SHP77 (cell line): ENCODE results near the gene MAN2A1.

Experiments used
- DNase-seq, 2 experiments: peaks; one replicate each; lab custom pipeline; 2025; lab: John Stamatoyannopoulos, UW

The MAN2A1 gene

GRCh38 chr5:109706095-109706494 is 16.4 kb downstream of the MAN2A1 start:
- no peak for DNase-seq

DNA sequence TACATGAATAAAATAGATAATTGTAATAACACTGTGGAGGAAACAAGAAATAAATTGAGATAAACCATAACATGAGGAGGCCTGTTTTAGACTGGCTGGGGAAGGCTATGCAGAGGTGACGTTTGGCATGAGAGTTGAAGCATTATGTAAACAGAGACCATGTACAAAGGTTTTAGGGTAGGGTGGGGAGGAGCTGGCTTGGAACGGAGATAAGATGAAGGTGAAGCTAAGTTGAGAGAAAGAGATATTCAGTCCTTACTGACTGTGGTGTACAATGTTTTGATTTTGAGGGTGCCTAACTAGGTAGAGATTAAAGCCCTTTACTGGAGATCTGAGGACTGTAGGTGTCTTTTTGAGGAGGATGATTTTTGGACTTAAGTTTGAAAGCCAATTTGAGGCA is 17.8 kb downstream of the MAN2A1 start:
- DNase-seq = no peak

GRCh38 chr5:109708813-109709212 is 19.1 kb downstream of the MAN2A1 start:
- DNase-seq = no peak

DNA sequence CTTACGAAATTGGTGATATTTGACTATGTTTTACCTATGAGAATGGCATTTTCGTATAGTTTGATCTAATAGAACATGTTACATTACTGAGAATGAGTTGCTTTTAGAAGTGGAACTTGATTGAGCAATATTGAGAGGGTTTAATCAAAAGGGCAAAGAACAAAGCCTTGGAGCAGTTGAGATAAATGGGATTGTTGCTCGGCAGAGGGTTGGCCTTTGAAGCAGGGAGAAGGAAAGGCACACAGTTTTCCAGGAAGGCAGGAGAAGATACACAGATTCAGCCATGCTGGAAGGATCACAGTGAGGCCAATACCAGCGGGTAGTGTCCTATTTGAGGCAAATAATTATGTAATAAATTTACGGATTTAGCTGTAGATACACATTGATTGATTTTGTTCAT is 19.5 kb downstream of the MAN2A1 start:
- DNase-seq = no peak

GRCh38 chr5:109711673-109712072 is 21.9 kb downstream of the MAN2A1 start:
- DNase-seq = no peak

DNA sequence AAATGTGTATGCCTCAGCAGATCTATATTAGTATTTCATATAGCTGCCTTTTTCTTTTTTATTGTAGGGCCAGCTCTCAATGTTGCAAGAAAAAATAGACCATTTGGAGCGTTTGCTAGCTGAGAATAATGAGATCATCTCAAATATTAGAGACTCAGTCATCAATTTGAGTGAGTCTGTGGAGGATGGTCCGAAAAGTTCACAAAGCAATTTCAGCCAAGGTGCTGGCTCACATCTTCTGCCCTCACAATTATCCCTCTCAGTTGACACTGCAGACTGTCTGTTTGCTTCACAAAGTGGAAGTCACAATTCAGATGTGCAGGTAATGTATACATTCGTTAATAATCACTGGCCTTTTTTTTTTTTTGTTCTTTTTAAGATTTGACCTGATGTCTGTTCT is 23.7 kb downstream of the MAN2A1 start:
- DNase-seq = no peak

DNA sequence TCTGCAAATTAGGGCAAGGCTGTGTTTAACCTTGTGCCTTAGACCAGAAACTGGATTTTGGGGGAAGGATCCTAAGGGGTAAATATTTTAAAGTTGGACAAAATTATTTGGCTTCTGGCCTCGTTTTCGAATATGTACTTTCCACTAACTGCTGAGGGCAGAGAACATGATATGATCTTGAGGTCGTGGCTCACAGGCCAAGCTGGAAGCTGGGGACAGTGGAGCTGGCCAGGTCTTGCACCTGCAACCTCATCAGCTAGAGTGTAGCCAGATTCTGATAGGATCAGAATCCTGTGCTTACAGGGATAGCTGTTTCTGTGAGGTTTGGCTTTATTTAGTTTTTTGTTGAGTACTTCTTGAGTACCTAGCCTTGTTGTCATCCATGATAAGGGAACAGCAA is 24.9 kb downstream of the MAN2A1 start:
- DNase-seq = no peak

GRCh38 chr5:109718216-109718615 is 28.5 kb downstream of the MAN2A1 start:
- no peak for DNase-seq

GRCh38 chr5:109718632-109719031 is 28.9 kb downstream of the MAN2A1 start:
- DNase-seq = no peak

- DNase-seq = no peak
Measured at GRCh38 chr5:109719978-109720377, 30.3 kb downstream of the MAN2A1 start.

DNA sequence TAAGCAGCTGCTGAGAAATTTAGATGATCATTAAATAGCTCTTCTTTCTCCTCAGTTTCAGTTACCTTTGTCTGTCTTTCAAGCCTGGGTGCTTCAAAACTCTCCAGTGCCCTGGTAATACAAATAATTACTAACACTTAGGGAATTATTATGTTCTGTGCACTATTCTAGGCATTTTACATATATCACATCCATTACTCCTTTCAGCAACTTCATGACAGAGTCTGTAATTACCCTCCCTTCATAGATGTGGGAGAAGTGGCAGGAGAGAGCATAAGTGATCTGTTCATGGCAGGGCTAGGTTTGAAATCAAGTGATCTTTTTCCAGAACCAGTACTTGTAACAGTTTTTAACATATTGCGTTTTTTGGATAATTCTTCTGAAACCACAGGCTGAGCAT is 32.0 kb downstream of the MAN2A1 start:
- DNase-seq = no peak

DNA sequence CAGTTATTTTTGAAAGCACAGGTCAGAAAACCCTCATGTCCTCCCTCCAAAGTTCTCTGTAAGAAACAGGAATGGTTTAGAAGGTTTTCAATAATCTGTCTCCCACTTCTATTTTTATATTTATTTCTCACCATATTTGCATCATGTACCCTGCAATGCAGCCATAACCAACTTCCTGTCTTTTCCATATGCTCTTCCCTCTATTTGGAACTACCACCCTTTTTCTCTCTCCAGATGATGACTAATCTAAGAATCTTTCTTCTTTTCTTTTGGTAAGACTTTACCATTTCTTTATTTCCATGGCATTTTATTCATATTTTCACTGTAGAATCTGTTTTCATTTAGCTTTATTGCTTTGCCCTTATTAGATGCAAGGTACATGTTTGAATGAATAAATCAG is 33.9 kb downstream of the MAN2A1 start:
- no peak for DNase-seq

GRCh38 chr5:109725135-109725534 is 35.4 kb downstream of the MAN2A1 start:
- no peak for DNase-seq

DNA sequence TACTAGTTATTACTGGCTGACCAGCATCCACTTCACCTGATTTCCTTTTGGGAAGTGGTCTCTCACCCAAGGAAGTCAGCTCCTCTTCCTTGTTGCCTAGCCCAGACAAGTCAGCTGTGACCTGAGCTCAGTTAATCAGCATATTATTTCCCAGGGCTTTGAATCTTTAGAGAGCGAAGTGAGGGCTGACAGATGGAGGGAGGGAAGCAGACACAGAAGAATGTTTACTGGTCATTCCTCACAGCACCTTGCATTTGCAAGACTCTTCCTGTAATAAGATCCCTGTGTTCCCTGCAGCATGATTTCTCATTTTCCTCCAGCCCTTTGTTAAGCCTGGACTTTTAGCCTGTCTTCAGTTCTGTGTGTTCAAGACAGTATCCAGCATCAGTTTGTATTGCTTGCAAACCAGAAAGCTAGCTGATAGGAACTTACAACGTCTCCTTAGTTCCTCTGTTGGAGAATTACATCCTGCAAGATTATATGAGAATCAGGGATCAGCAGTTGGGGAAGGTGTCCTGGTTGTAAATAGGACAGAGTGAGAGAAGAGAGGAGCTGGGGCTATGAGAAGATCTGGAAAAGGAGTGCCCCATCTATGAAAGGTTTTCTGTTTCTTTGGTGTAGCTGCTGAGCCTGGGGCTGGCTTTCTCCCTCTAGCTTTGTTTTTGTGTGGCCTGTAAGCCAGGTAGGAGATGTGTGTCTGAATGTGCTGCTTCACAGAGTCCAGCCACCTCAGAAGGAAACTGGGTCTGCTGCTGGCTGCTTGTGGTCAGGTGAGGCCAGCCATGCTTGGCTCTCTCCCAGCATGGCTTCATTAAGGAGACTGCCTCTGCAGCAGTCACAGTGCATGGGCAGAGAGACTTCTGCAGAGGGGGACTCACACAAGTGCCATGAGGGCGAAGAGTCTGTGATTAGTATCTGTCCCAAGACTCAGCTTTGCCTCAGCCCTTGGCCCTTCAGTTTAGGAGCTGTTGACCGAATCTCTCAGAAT is 50.3 kb downstream of the MAN2A1 start:
- no peak for DNase-seq

DNA sequence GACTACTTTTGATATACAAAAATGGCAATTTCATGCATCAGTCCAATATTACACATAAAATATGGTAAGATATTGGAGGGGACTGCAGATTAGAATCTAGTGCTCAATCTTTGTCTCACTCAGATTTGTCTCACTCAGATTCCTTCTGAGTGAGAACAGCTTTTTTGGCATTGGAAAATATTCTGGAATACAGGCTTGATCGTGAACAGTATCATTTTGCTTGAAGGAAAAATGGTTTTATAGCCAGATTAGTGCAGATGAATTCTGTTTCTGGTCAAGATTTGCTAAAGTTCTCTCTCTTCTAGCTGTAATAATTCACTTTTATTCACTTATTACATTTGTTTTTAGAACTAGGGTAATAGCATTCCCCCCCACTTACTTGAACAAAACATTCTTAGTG is 51.2 kb downstream of the MAN2A1 start:
- no peak for DNase-seq

- DNase-seq = no peak
Measured at GRCh38 chr5:109741390-109741789, 51.7 kb downstream of the MAN2A1 start.

DNA sequence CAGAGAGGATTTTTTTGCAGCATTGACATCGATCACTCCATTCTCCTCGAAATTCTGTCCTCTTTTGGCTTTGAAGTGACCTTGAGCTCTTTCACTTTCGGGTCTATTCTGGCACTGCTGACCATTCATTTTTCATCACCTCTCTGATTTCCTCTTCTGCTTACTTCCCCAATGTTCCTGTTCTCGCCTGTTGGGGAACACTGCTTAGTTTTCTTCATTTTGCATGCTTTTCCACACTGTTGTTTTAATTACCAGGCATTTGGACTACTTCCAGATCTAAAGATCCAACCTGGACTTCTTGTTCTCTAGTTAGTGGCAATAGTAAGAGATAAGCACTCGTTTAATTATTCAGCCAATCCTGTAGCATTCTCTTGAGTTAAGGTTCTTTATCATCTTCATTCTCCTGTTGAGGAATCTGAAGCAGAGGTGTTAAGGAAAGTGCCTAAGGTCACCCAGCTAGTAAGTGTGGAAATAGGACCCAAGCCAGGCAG is 53.4 kb downstream of the MAN2A1 start:
- no peak for DNase-seq

- no peak for DNase-seq
Measured at GRCh38 chr5:109743770-109744212, 54.1 kb downstream of the MAN2A1 start.

DNA sequence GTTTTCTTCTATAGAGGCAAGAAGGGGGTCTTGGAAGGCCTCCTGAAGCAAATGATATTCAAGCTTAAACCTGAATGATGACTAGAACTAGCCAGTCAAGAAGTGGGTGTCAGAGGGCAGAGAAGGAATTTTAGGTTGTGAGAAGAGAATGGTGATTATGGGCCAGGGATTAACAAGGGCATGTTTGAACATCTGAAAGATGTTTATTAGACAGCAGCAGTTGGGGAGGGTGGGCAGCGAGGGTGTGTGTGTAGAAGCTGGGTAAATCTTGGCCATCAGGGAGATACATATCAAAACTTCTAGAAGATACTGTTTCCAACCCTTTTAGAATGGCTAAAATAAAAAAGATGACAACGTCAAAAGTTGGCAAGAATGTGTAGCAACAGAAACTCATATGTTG is 54.5 kb downstream of the MAN2A1 start:
- DNase-seq = no peak

- no peak for DNase-seq
Measured at GRCh38 chr5:109748546-109748945, 58.8 kb downstream of the MAN2A1 start.

DNA sequence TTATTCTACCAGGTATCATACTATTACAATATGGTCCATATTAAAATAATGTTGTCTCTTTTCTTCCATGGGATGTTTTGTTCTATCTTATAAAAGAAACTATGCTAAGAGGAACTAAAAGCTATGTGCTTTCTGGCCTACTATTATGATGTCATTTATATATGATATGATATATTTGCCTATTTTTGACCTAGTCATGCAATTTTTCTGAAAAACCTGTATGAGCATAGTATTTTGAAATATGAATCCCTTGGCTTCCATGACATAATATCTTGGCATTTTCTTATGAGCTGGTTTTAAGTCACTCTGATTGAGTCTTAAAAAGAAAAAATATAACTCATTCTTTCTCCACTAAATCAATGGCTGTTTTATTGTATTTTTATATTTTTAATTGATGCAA is 60.7 kb downstream of the MAN2A1 start:
- DNase-seq = no peak

- DNase-seq = no peak
Measured at GRCh38 chr5:109753279-109753678, 63.6 kb downstream of the MAN2A1 start.

DNA sequence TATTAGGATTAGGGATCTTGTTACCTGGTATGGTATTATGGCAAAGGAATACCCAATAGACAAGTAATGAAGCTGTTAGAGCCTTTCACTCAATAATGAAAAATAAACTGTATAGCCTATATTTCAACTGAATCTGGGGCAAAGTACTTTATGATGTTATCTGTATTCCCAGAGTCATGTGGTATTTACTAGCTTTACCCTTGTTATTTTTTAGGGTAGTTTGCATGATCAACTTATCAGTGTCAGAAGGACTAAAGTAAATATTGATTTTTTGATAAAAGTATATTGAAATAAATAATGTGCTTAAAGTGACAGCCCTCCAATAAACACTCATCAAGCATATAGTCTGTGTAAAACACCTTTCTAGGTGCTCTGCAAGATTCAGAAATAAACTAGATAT is 64.6 kb downstream of the MAN2A1 start:
- DNase-seq = no peak

DNA sequence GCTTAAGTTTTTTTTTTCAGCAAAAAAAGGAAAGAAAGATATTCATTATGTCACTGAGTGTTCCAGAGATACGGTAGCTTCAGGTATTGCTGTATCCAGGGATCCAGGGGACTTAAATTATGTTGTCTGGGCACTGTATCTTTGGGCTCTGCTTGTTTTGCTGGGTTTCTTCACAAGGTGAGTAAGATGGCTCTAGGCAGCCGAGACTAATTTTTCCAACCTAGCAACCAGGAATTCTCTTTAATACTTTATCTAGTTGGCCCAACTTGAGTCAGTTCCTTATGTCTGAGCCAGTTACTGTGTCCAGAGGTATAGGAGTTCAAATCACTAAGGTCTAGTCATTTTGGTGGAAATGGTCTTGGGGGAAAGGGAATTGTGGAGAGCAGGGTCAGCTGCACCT is 66.0 kb downstream of the MAN2A1 start:
- DNase-seq = no peak
